OCI-LY7 (cell line): Measurements from ENCODE around the gene CLMP.

ENCODE experiments used
- CTCF ChIP-seq: fragments of 200-600 bp; sonication (generic); conservative IDR thresholded peaks from 2 replicates; pipeline ENCODE4 v1.5.1; 2014; ENCODE audit warnings: mild to moderate bottlenecking, antibody characterized with exemption, low read length, moderate library complexity, mixed read lengths
- EZH2phosphoT487 ChIP-seq: fragments of 200-600 bp; sonication (generic); IDR thresholded peaks from 2 replicates; pipeline ENCODE4 v1.6.1; 2018; ENCODE audit warnings: low read depth, borderline replicate concordance, mild to moderate bottlenecking, mixed run types, antibody characterized with exemption, low read length, moderate library complexity, mixed read lengths

GRCh38 chr11:123200264-123200663, 5.2 kb upstream of the CLMP start:
- TF ChIP-seq CTCF (no peak), EZH2phosphoT487 (no peak)
